Activated CD4-positive, alpha-beta T cell treated with anti-CD3 and anti-CD28 coated beads, Interleukin-2, Interleukin-6, amounts not matched to agents 100 ng/mL and 50 ng/mL, durations not matched to agents 16 hours and 8 hours (primary cell): ENCODE measurements around the gene POLR3GL.

Source experiments
- DNase-seq: peaks from one replicate; pipeline ENCODE4 v3.0.0-alpha.2; 2020

The POLR3GL gene

GRCh38 chr1:145993618-145994390 lies 29.3 kb downstream of the POLR3GL start:
- DNase-seq: no peak

- DNase-seq: peak; percentile 60
Observed at GRCh38 chr1:145994391-145995120, 30.1 kb downstream of the POLR3GL start.

GRCh38 chr1:145995148-145995881 lies 30.8 kb downstream of the POLR3GL start:
- no peak for DNase-seq

- DNase-seq: no peak
Observed at GRCh38 chr1:145995964-145996432, 31.5 kb downstream of the POLR3GL start.

- peak; percentile 97 for DNase-seq
Observed at GRCh38 chr1:145996433-145997015, 32.0 kb downstream of the POLR3GL start, which contains the start of gene TXNIP. Gene TXNIP (minus strand): TSS chr1:145996579. CDS start chr1:145996266, 313 bp downstream.

GRCh38 chr1:145997016-145997717 lies 32.7 kb downstream of the POLR3GL start:
- DNase-seq: peak; percentile 67

GRCh38 chr1:145997718-145998023 lies 33.2 kb downstream of the POLR3GL start:
- DNase-seq: no peak

- DNase-seq: peak; percentile 39
Observed at GRCh38 chr1:145999321-146000024, 35.0 kb downstream of the POLR3GL start.

- DNase-seq: no peak
Observed at GRCh38 chr1:146001709-146002108, 37.2 kb downstream of the POLR3GL start.

GRCh38 chr1:146007489-146008133 lies 43.1 kb downstream of the POLR3GL start:
- no peak for DNase-seq

- DNase-seq: no peak
Observed at GRCh38 chr1:146010126-146010738, 45.7 kb downstream of the POLR3GL start.

GRCh38 chr1:146012703-146013558 lies 48.4 kb downstream of the POLR3GL start:
- DNase-seq: peak; percentile 75

GRCh38 chr1:146013559-146013922 lies 49.1 kb downstream of the POLR3GL start:
- no peak for DNase-seq

- no peak for DNase-seq
Observed at GRCh38 chr1:146016891-146017290, 52.4 kb downstream of the POLR3GL start.

- DNase-seq: no peak
Observed at GRCh38 chr1:146019231-146020057, 55.0 kb downstream of the POLR3GL start.

- DNase-seq: no peak
Observed at GRCh38 chr1:146020058-146021049, 55.9 kb downstream of the POLR3GL start.

- DNase-seq: no peak
Observed at GRCh38 chr1:146021050-146021445, 56.6 kb downstream of the POLR3GL start.
